ENCODE measurements around the gene ERBB4. TPM values are rescaled to one million over a fixed set of nuclear protein-coding genes. Genes with fewer than 3 reads are reported as not detected.

Gene ERBB4
- total and polyA plus RNA-seq, 2 of the 8 experiments (the other 6 are each of a cell fraction or from before 2014, with no cell fraction given), result 0.34 to 1.3 TPM

GRCh38 chr2:212416086-212416485 is 122.5 kb downstream of the ERBB4 start:
- H4K91ac ChIP-seq (replicated peaks; ENCODE audit: insufficient read length, low read length), result no peak overlapping the region
- H4K5ac ChIP-seq (ENCODE audit: insufficient read length, low read depth, low read length), result no peak overlapping the region
- no peak overlapping the region for H3K4me3 ChIP-seq (ENCODE audit: extremely low read depth in 1 of 4, insufficient read depth in 2 of 4, low read depth in 3 of 4, low read length in 4 of 4)
- H4K20me1 ChIP-seq (replicated peaks in 1 of 2; ENCODE audit: control insufficient read depth in 1 of 2, insufficient read depth in 2 of 2, low read length in 2 of 2), result no peaks in the 10 kb centered on the region
- H2BK5ac ChIP-seq (ENCODE audit: low read depth, low read length), result no peak overlapping the region
- CTCF ChIA-PET (ENCODE audit: partially characterized antibody), result interaction anchor here (0.6 to 1.1 kb wide), 2 partner anchors 38 to 1865 kb away, joined by 3 to 5 read pairs; no protein-coding TSS in a partner anchor
- no peak overlapping the region for H4K8ac ChIP-seq (ENCODE audit: extremely low read depth, insufficient read depth, low read length)
- POLR2A ChIA-PET (ENCODE audit: partially characterized antibody), result no interaction called here
- no peak overlapping the region for H3K23ac ChIP-seq (ENCODE audit: insufficient read length)
- WGBS, 2 experiments (ENCODE audit: extremely low coverage in 1 of 2, insufficient coverage in 1 of 2, insufficient read length in 1 of 2, insufficient replicate concordance in 2 of 2, low coverage in 1 of 2, low lambda C conversion rate in 2 of 2, missing lambda C conversion rate in 1 of 2), result 96% methylated on average over 3 of the region's 3 CpGs; no CpG with 5 or more reads in 1 of the 2 experiments
- no peak overlapping the region for H3K56ac ChIP-seq (replicated peaks; ENCODE audit: insufficient read length, low read depth, low read length)
- H2AK5ac ChIP-seq (ENCODE audit: low read depth, low read length), result no peak overlapping the region
- no peak overlapping the region for H3K18ac ChIP-seq (ENCODE audit: extremely low read depth, low read length)
- H3K79me1 ChIP-seq (ENCODE audit: low read depth, low read length), result no peaks in the 10 kb centered on the region
- no peaks in the 10 kb centered on the region for H3K27me3 ChIP-seq (replicated peaks in 1 of 4; ENCODE audit: control insufficient read depth in 3 of 4, extremely low read depth in 1 of 4, insufficient read depth in 3 of 4, low read length in 3 of 4)
- no peaks in the 10 kb centered on the region for H3K79me2 ChIP-seq (ENCODE audit: control insufficient read depth in 1 of 2, insufficient read depth in 2 of 2, low read length in 2 of 2)
- H2BK20ac ChIP-seq (ENCODE audit: low read length), result no peak overlapping the region
- no peaks in the 10 kb centered on the region for H3K36me3 ChIP-seq (ENCODE audit: control insufficient read depth in 2 of 4, insufficient read depth in 4 of 4, low read length in 3 of 4)
- H3K4me2 ChIP-seq (ENCODE audit: insufficient read depth in 1 of 2, low read depth in 2 of 2, low read length in 2 of 2), result no peak overlapping the region
- H3K27ac ChIP-seq (ENCODE audit: low read depth, low read length), result no peak overlapping the region
- H2BK15ac ChIP-seq (ENCODE audit: low read length), result no peak overlapping the region
- no peak for TF ChIP-seq HDAC6 (IDR thresholded peaks at IDR 0.05; ENCODE audit: low read depth, low read length)
- no peak for TF ChIP-seq CREB1 (IDR thresholded peaks at IDR 0.05)
- TF ChIP-seq SIRT6 (IDR thresholded peaks at IDR 0.05; ENCODE audit: low read length), result no peak
- TF ChIP-seq TBP (IDR thresholded peaks at IDR 0.05; ENCODE audit: low read depth, low read length), result no peak
- no peaks in the 10 kb centered on the region for H3K4me1 ChIP-seq (replicated peaks in 1 of 4; ENCODE audit: control insufficient read depth in 3 of 4, insufficient read depth in 4 of 4, low read length in 3 of 4)
- no peak overlapping the region for H3K9ac ChIP-seq (replicated peaks in 1 of 4; ENCODE audit: extremely low read depth in 1 of 4, low read depth in 3 of 4, low read length in 3 of 4)
- no peak overlapping the region for H3K14ac ChIP-seq (ENCODE audit: insufficient read length)
- FAIRE-seq (no peak), DNase-seq (ENCODE audit: low read depth in 1 of 2, low spot score in 2 of 2) (no peak)
- no peak overlapping the region for H3K4ac ChIP-seq (replicated peaks; ENCODE audit: insufficient read length, low read depth, low read length)
- H2BK12ac ChIP-seq (ENCODE audit: low read depth, low read length), result no peak overlapping the region
- H3K9me3 ChIP-seq (ENCODE audit: insufficient read depth in 2 of 2, low read depth in 1 of 2, low read length in 1 of 2), result no peaks in the 10 kb centered on the region
- H3K23me2 ChIP-seq (ENCODE audit: low read depth, low read length), result no peaks in the 10 kb centered on the region
- H2BK120ac ChIP-seq (replicated peaks; ENCODE audit: low read depth, low read length), result no peak overlapping the region
- no peak overlapping the region; the same call in 1 of the 2 replicates for H2AFZ ChIP-seq (ENCODE audit: low read length)
